ENCODE measurements around the gene SERPINA6.

The SERPINA6 gene

DNA sequence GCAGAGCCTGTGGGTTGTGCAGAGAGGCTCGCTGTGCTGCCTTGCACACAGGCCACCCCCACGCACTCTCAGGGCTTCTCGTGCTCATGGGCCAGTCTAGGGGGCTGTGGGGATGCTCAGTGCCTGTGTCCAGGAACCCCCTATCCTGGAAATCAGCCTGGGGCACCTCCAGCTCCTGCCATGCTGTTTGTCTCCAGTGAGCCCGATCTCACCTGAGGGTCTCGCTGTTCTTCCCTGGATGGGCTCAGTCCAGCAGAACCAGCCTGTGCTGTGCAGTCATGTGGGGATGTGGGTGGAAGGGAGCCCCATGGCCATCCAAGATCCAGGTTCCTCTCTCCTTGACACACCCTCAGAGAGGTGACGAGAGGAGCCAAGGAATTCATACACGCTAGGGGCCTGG, 38.5 kb upstream of the SERPINA6 start:
- Histone ChIP-seq H3K4me1 (ENCODE audit: insufficient read depth, low read length, poor library complexity, severe bottlenecking) (no peaks in the 10 kb centered on the region), H3K36me3 (ENCODE audit: insufficient read depth, low read length) (no peaks in the 10 kb centered on the region), H3F3A (ENCODE audit: low read depth) (no peaks in the 10 kb centered on the region), H2AFZ (ENCODE audit: low read length) (no peak overlapping the region), H4K20me1 (ENCODE audit: insufficient read depth, low read length, poor library complexity, severe bottlenecking) (no peaks in the 10 kb centered on the region), H3K9ac (ENCODE audit: low read depth, low read length, poor library complexity, severe bottlenecking) (no peak overlapping the region), H3K9me3 (ENCODE audit: insufficient read depth, low read depth, low read length) (no peaks in the 10 kb centered on the region), H3K4me2 (ENCODE audit: low read depth, low read length, poor library complexity, severe bottlenecking) (no peak overlapping the region), H3K4me3 (ENCODE audit: low read length, poor library complexity, severe bottlenecking) (no peak overlapping the region), H3K9me2 (replicated peaks; ENCODE audit: low read depth, low read length) (no peaks in the 10 kb centered on the region), H3K27me3 (ENCODE audit: insufficient read depth, low read length, poor library complexity, severe bottlenecking) (no peaks in the 10 kb centered on the region), H3K79me2 (ENCODE audit: insufficient read depth, low read length) (no peaks in the 10 kb centered on the region)
- TF ChIP-seq, protein P1, sequence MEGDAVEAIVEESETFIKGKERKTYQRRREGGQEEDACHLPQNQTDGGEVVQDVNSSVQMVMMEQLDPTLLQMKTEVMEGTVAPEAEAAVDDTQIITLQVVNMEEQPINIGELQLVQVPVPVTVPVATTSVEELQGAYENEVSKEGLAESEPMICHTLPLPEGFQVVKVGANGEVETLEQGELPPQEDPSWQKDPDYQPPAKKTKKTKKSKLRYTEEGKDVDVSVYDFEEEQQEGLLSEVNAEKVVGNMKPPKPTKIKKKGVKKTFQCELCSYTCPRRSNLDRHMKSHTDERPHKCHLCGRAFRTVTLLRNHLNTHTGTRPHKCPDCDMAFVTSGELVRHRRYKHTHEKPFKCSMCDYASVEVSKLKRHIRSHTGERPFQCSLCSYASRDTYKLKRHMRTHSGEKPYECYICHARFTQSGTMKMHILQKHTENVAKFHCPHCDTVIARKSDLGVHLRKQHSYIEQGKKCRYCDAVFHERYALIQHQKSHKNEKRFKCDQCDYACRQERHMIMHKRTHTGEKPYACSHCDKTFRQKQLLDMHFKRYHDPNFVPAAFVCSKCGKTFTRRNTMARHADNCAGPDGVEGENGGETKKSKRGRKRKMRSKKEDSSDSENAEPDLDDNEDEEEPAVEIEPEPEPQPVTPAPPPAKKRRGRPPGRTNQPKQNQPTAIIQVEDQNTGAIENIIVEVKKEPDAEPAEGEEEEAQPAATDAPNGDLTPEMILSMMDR (conservative IDR thresholded peaks at IDR 0.05; ENCODE audit: low read length), result no peak
- TF ChIP-seq EZH2phosphoT487 (IDR thresholded peaks at IDR 0.05; ENCODE audit: borderline replicate concordance), result no peak

- no peaks in the 10 kb centered on the region for H3K79me2 ChIP-seq (ENCODE audit: insufficient read depth, low read length)
- H4K20me1 ChIP-seq (ENCODE audit: insufficient read depth, low read length, poor library complexity, severe bottlenecking), result no peaks in the 10 kb centered on the region
- no peaks in the 10 kb centered on the region for H3F3A ChIP-seq (ENCODE audit: low read depth)
- H2AFZ ChIP-seq (ENCODE audit: low read length), result no peak overlapping the region
- H3K4me1 ChIP-seq (ENCODE audit: insufficient read depth, low read length, poor library complexity, severe bottlenecking), result no peaks in the 10 kb centered on the region
- no peak overlapping the region for H3K9ac ChIP-seq (ENCODE audit: low read depth, low read length, poor library complexity, severe bottlenecking)
- H3K9me2 ChIP-seq (replicated peaks; ENCODE audit: low read depth, low read length), result no peaks in the 10 kb centered on the region
- TF ChIP-seq, protein P1 (conservative IDR thresholded peaks at IDR 0.05; ENCODE audit: low read length), result no peak
- TF ChIP-seq EZH2phosphoT487 (IDR thresholded peaks at IDR 0.05; ENCODE audit: borderline replicate concordance), result no peak
- H3K4me2 ChIP-seq (ENCODE audit: low read depth, low read length, poor library complexity, severe bottlenecking), result no peak overlapping the region
- H3K4me3 ChIP-seq (ENCODE audit: low read length, poor library complexity, severe bottlenecking), result no peak overlapping the region
- H3K9me3 ChIP-seq (ENCODE audit: insufficient read depth, low read depth, low read length), result no peaks in the 10 kb centered on the region
- H3K27me3 ChIP-seq (ENCODE audit: insufficient read depth, low read length, poor library complexity, severe bottlenecking), result no peaks in the 10 kb centered on the region
- H3K36me3 ChIP-seq (ENCODE audit: insufficient read depth, low read length), result no peaks in the 10 kb centered on the region
These were observed 37.9 kb upstream of the SERPINA6 start for GRCh38 chr14:94360945-94361565.

DNA sequence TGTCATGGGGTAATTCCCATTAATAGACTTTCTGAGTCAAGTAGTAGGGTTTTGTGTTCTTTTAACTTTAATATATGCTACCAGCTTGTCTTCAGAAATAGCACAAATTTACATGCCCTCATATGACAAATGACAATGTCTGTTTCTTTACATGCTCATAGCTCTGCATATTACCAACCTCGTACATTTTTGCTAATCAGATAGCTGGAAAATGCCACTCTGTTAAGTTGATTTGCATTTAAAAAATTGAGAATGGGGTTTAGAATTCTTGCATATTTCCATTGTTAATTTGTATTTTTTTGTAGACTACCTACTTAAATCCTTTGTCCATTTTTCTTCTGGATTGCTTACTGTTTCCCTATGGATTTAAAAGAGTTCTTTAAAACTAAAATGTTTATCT, 34.0 kb upstream of the SERPINA6 start:
- no peaks in the 10 kb centered on the region for H3F3A ChIP-seq (ENCODE audit: low read depth)
- H3K79me2 ChIP-seq (ENCODE audit: insufficient read depth, low read length), result no peaks in the 10 kb centered on the region
- no peaks in the 10 kb centered on the region for H3K27me3 ChIP-seq (ENCODE audit: insufficient read depth, low read length, poor library complexity, severe bottlenecking)
- H2AFZ ChIP-seq (ENCODE audit: low read length), result no peak overlapping the region
- H3K9me2 ChIP-seq (replicated peaks; ENCODE audit: low read depth, low read length), result no peaks in the 10 kb centered on the region
- no peak overlapping the region for H3K4me2 ChIP-seq (ENCODE audit: low read depth, low read length, poor library complexity, severe bottlenecking)
- TF ChIP-seq, protein P1 (conservative IDR thresholded peaks at IDR 0.05; ENCODE audit: low read length), result no peak
- H3K4me3 ChIP-seq (ENCODE audit: low read length, poor library complexity, severe bottlenecking), result no peak overlapping the region
- H3K4me1 ChIP-seq (ENCODE audit: insufficient read depth, low read length, poor library complexity, severe bottlenecking), result no peaks in the 10 kb centered on the region
- H4K20me1 ChIP-seq (ENCODE audit: insufficient read depth, low read length, poor library complexity, severe bottlenecking), result no peaks in the 10 kb centered on the region
- H3K36me3 ChIP-seq (ENCODE audit: insufficient read depth, low read length), result no peaks in the 10 kb centered on the region
- no peaks in the 10 kb centered on the region for H3K9me3 ChIP-seq (ENCODE audit: insufficient read depth, low read depth, low read length)
- no peak overlapping the region for H3K9ac ChIP-seq (ENCODE audit: low read depth, low read length, poor library complexity, severe bottlenecking)
